Liver (tissue), 9 donors: ENCODE measurements around the gene CFAP221. TPM values are rescaled to one million over a fixed set of nuclear protein-coding genes. Genes with fewer than 3 reads are reported as not detected.

ENCODE experiments used
- DNase-seq: peaks from one replicate; pipeline ENCODE4 v3.0.0-alpha.2; 2017; ENCODE audit warnings: low spot score
- H3K27ac ChIP-seq, 2 donors: one replicate each; pipeline ENCODE4 v1.7.0; 2013; ENCODE audit warnings: inconsistent platforms in 2 of 2, low read length in 2 of 2, control low read depth in 1 of 2, low read depth in 1 of 2, mild to moderate bottlenecking in 1 of 2
- H3K27me3 ChIP-seq, 4 donors: one replicate each; pipeline versions ENCODE4 v1.6.1 to v1.7.0; 2013; ENCODE audit warnings: low read length in 3 of 4, inconsistent platforms in 1 of 4, mild to moderate bottlenecking in 1 of 4, moderate library complexity in 1 of 4; ENCODE audit not compliant: control insufficient read depth in 4 of 4, insufficient read depth in 4 of 4
- H3K36me3 ChIP-seq, 4 donors: one replicate each; pipeline versions ENCODE4 v1.6.1 to v1.7.0; 2013; ENCODE audit warnings: low read length in 3 of 4, mild to moderate bottlenecking in 3 of 4, low read depth in 1 of 4, moderate library complexity in 1 of 4; ENCODE audit not compliant: control insufficient read depth in 4 of 4, insufficient read depth in 3 of 4
- H3K4me1 ChIP-seq, 4 donors: one replicate each; pipeline versions ENCODE4 v1.6.1 to v1.7.0; 2013; ENCODE audit warnings: low read length in 3 of 4, mild to moderate bottlenecking in 3 of 4, moderate library complexity in 1 of 4; ENCODE audit not compliant: control insufficient read depth in 4 of 4, insufficient read depth in 4 of 4
- H3K4me3 ChIP-seq, 3 donors: one replicate each; pipeline versions ENCODE4 v1.6.1 to v1.7.0; 2013; ENCODE audit warnings: low read length in 3 of 3, control low read depth in 1 of 3, low read depth in 1 of 3, mild to moderate bottlenecking in 1 of 3
- H3K9ac ChIP-seq, 2 donors: one replicate each; pipeline ENCODE4 v1.7.0; 2013; ENCODE audit warnings: low read length in 2 of 2, mild to moderate bottlenecking in 2 of 2, moderate library complexity in 2 of 2, control low read depth in 1 of 2, low read depth in 1 of 2
- H3K9me3 ChIP-seq, 4 donors: one replicate each; pipeline versions ENCODE4 v1.6.1 to v1.7.0; 2013; ENCODE audit warnings: low read length in 3 of 4; ENCODE audit not compliant: control insufficient read depth in 4 of 4
- EGR1 ChIP-seq, 2 donors: IDR thresholded peaks; 2 replicates each; pipeline ENCODE4 v1.6.1; 2016 to 2018; ENCODE audit warnings: antibody characterized with exemption in 2 of 2, low read depth in 2 of 2
- FOXA1 ChIP-seq: IDR thresholded peaks from 2 replicates; pipeline ENCODE4 v1.6.1; 2016; ENCODE audit warnings: antibody characterized with exemption
- FOXA2 ChIP-seq: IDR thresholded peaks from 2 replicates; pipeline ENCODE4 v1.6.1; 2016; ENCODE audit warnings: antibody characterized with exemption
- GABPA ChIP-seq, 2 donors: IDR thresholded peaks in 1 of 2; conservative IDR thresholded peaks in 1 of 2; 2 replicates each; pipeline ENCODE4 v1.6.1; 2016; ENCODE audit warnings: antibody characterized with exemption in 2 of 2, mild to moderate bottlenecking in 1 of 2, moderate library complexity in 1 of 2
- HNF4A ChIP-seq, 2 donors: conservative IDR thresholded peaks; 2 replicates each; pipeline ENCODE4 v1.6.1; 2016; ENCODE audit warnings: antibody characterized with exemption in 2 of 2, mild to moderate bottlenecking in 2 of 2
- HNF4G ChIP-seq: IDR thresholded peaks from 2 replicates; pipeline ENCODE4 v1.6.1; 2016; ENCODE audit warnings: antibody characterized with exemption
- JUND ChIP-seq, 2 donors: IDR thresholded peaks; 2 replicates each; pipeline ENCODE4 v1.6.1; 2016; ENCODE audit warnings: antibody characterized with exemption in 2 of 2
- NR2F2 ChIP-seq: IDR thresholded peaks from 2 replicates; pipeline ENCODE4 v1.6.1; 2016; ENCODE audit warnings: antibody characterized with exemption
- RAD21 ChIP-seq, 2 donors: IDR thresholded peaks; 2 replicates each; pipeline ENCODE4 v1.6.1; 2016; ENCODE audit warnings: antibody characterized with exemption in 2 of 2, mild to moderate bottlenecking in 2 of 2
- RXRA ChIP-seq, 2 donors: IDR thresholded peaks; 2 replicates each; pipeline ENCODE4 v1.6.1; 2017 to 2018; ENCODE audit warnings: antibody characterized with exemption in 2 of 2, mild to moderate bottlenecking in 1 of 2
- SP1 ChIP-seq: IDR thresholded peaks from 2 replicates; pipeline ENCODE4 v1.6.1; 2018; ENCODE audit warnings: antibody characterized with exemption, mild to moderate bottlenecking
- TAF1 ChIP-seq: conservative IDR thresholded peaks from 2 replicates; pipeline ENCODE4 v1.6.1; 2016; ENCODE audit warnings: antibody characterized with exemption, mild to moderate bottlenecking
- YY1 ChIP-seq: IDR thresholded peaks from 2 replicates; pipeline ENCODE4 v1.6.1; 2016; ENCODE audit warnings: antibody characterized with exemption, mild to moderate bottlenecking
- WGBS: extraction: QIAGEN DNeasy Blood & Tissue Kit; methylation state at CpG from one replicate; pipeline ENCODE4 v1.1.7; 2013; 5-methylcytosine and 5-hydroxymethylcytosine counted together
- polyA plus RNA-seq, 2 donors: library from polyadenylated mRNA; stranded (reverse) in 1 of 2; unstranded in 1 of 2; fragments of 200-250 nt in 1 of 2; fragments of >200 nt in 1 of 2; fragmentation: Nextera tagmentation in 1 of 2; extraction: Ambion mirVana in 1 of 2; gene quantifications; one replicate each; pipeline versions ENCODE4 v1.2.1 to v1.2.3, GENCODE V29; 2013 to 2015
- total RNA-seq, 2 donors: library from RNA; depleted of rRNA; stranded (reverse); fragments of >200 nt; gene quantifications; one replicate each; pipeline ENCODE4 v1.2.3, GENCODE V29; 2014
- TF ChIP-seq, protein P1 (sequence below): IDR thresholded peaks from 2 replicates; pipeline ENCODE4 v1.6.1; 2016; ENCODE audit warnings: antibody characterized with exemption, mild to moderate bottlenecking
- TF ChIP-seq, protein P2 (sequence below): IDR thresholded peaks from 2 replicates; pipeline ENCODE4 v1.6.1; 2016; ENCODE audit warnings: antibody characterized with exemption
- TF ChIP-seq, protein P3 (sequence below): fragments of 150-350 bp; IDR thresholded peaks from 2 replicates; pipeline ENCODE4 v1.5.1; 2017; ENCODE audit warnings: improper control_type of control experiment, low read depth, low read length; ENCODE audit not compliant: missing input control
- TF ChIP-seq, protein P4 (sequence below): IDR thresholded peaks from 2 replicates; pipeline ENCODE4 v1.6.1; 2016; ENCODE audit warnings: antibody characterized with exemption
- TF ChIP-seq, protein P5 (sequence below): IDR thresholded peaks from 2 replicates; pipeline ENCODE4 v1.6.1; 2016; ENCODE audit warnings: antibody characterized with exemption
- donor health status: healthy.
- donor health status: healthy.
- donor health status: healthy.
- donor health status: healthy.
- donor health status: healthy.

The CFAP221 gene
- total and polyA plus RNA-seq, 4 donors: 0.23 to 3.1 (median 1.2) TPM

DNA sequence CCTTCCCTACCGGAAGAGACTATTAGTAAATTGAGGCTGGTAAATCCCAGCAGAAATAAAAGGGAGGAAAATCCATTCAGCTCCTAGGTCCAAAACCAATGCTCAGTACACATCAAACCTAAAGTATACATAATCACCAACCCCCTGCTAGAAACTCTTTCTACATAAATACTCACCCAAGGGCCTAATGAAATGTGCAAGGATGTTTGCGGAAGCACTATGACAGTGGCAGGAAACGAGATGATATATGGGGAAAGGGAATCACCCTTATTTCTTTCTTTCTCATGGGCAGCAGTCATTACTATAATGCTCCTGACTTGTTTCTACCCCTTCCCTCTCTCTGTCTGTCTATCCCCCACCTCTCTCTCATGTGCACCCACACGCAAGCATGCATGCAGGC, 18.6 kb upstream of the CFAP221 start:
- H3K4me1 ChIP-seq: peaks cover 1 to 11% (median 7%) of the 10 kb centered on the region in 4 donors
- H3K4me3 ChIP-seq: no peak overlapping the region
- TF ChIP-seq RXRA (IDR thresholded peaks at IDR 0.05) (no peak), SP1 (no peak)
- TF ChIP-seq, protein P1, sequence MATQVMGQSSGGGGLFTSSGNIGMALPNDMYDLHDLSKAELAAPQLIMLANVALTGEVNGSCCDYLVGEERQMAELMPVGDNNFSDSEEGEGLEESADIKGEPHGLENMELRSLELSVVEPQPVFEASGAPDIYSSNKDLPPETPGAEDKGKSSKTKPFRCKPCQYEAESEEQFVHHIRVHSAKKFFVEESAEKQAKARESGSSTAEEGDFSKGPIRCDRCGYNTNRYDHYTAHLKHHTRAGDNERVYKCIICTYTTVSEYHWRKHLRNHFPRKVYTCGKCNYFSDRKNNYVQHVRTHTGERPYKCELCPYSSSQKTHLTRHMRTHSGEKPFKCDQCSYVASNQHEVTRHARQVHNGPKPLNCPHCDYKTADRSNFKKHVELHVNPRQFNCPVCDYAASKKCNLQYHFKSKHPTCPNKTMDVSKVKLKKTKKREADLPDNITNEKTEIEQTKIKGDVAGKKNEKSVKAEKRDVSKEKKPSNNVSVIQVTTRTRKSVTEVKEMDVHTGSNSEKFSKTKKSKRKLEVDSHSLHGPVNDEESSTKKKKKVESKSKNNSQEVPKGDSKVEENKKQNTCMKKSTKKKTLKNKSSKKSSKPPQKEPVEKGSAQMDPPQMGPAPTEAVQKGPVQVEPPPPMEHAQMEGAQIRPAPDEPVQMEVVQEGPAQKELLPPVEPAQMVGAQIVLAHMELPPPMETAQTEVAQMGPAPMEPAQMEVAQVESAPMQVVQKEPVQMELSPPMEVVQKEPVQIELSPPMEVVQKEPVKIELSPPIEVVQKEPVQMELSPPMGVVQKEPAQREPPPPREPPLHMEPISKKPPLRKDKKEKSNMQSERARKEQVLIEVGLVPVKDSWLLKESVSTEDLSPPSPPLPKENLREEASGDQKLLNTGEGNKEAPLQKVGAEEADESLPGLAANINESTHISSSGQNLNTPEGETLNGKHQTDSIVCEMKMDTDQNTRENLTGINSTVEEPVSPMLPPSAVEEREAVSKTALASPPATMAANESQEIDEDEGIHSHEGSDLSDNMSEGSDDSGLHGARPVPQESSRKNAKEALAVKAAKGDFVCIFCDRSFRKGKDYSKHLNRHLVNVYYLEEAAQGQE: no peak
- TF ChIP-seq, protein P2, sequence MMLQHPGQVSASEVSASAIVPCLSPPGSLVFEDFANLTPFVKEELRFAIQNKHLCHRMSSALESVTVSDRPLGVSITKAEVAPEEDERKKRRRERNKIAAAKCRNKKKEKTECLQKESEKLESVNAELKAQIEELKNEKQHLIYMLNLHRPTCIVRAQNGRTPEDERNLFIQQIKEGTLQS: no peak
- TF ChIP-seq, protein P3, sequence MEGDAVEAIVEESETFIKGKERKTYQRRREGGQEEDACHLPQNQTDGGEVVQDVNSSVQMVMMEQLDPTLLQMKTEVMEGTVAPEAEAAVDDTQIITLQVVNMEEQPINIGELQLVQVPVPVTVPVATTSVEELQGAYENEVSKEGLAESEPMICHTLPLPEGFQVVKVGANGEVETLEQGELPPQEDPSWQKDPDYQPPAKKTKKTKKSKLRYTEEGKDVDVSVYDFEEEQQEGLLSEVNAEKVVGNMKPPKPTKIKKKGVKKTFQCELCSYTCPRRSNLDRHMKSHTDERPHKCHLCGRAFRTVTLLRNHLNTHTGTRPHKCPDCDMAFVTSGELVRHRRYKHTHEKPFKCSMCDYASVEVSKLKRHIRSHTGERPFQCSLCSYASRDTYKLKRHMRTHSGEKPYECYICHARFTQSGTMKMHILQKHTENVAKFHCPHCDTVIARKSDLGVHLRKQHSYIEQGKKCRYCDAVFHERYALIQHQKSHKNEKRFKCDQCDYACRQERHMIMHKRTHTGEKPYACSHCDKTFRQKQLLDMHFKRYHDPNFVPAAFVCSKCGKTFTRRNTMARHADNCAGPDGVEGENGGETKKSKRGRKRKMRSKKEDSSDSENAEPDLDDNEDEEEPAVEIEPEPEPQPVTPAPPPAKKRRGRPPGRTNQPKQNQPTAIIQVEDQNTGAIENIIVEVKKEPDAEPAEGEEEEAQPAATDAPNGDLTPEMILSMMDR: no peak
- 82% methylated on average over 4 of the region's 4 CpGs for WGBS
- DNase-seq: no peak
- no peaks in the 10 kb centered on the region for H3K36me3 ChIP-seq
- H3K27ac ChIP-seq: no peak overlapping the region
- no peak overlapping the region for H3K9ac ChIP-seq
- H3K27me3 ChIP-seq: peaks cover 0 to 17% (median 6%) of the 10 kb centered on the region in 4 donors
- H3K9me3 ChIP-seq: no peaks in the 10 kb centered on the region

DNA sequence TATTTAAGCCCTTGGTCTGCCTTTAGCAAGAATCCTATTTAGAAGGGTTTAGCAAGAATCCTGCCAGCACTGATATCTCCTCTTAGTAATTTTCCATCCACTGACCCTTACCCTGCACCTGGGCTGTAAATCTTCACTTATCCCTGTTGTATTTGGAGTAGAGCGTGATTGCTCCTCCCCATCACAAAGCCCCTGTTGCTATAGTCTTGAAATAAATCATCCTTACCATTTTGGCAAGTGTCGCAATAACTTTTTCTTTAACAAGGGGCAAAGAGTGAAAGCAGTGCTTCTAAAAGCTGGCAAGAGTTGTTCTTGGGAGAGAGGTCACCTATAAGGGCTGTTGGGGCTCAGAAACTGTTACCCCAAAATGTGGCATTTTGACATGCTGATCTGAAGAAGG, 16.2 kb upstream of the CFAP221 start:
- TF ChIP-seq SP1: no peak
- TF ChIP-seq EGR1 (IDR thresholded peaks at IDR 0.05; ENCODE audit: low read depth in 2 of 2): no peak
- no peak for TF ChIP-seq NR2F2
- no peak for TF ChIP-seq TAF1
- TF ChIP-seq HNF4A (conservative IDR thresholded peaks at IDR 0.05): no peak
- TF ChIP-seq HNF4G: no peak
- no peak for TF ChIP-seq GABPA (IDR thresholded peaks at IDR 0.05 in 1 of 2, conservative IDR thresholded peaks at IDR 0.05 in 1 of 2)
- TF ChIP-seq, protein P4, sequence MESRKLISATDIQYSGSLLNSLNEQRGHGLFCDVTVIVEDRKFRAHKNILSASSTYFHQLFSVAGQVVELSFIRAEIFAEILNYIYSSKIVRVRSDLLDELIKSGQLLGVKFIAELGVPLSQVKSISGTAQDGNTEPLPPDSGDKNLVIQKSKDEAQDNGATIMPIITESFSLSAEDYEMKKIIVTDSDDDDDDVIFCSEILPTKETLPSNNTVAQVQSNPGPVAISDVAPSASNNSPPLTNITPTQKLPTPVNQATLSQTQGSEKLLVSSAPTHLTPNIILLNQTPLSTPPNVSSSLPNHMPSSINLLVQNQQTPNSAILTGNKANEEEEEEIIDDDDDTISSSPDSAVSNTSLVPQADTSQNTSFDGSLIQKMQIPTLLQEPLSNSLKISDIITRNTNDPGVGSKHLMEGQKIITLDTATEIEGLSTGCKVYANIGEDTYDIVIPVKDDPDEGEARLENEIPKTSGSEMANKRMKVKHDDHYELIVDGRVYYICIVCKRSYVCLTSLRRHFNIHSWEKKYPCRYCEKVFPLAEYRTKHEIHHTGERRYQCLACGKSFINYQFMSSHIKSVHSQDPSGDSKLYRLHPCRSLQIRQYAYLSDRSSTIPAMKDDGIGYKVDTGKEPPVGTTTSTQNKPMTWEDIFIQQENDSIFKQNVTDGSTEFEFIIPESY: no peak
- no peak for TF ChIP-seq RAD21 (IDR thresholded peaks at IDR 0.05)
- TF ChIP-seq, protein P3: no peak
- TF ChIP-seq YY1: no peak
- TF ChIP-seq, protein P1: no peak
- TF ChIP-seq RXRA (IDR thresholded peaks at IDR 0.05): no peak
- no peak for TF ChIP-seq FOXA1
- no peak for TF ChIP-seq JUND (IDR thresholded peaks at IDR 0.05)
- TF ChIP-seq, protein P5, sequence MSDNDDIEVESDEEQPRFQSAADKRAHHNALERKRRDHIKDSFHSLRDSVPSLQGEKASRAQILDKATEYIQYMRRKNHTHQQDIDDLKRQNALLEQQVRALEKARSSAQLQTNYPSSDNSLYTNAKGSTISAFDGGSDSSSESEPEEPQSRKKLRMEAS: no peak
- TF ChIP-seq, protein P2: no peak
- no peak for TF ChIP-seq FOXA2
- no peak for DNase-seq
- WGBS: 91% methylated on average over 2 of the region's 2 CpGs
- Histone ChIP-seq H3K9ac (no peak overlapping the region), H3K4me3 (no peak overlapping the region), H3K36me3 (no peaks in the 10 kb centered on the region), H3K27ac (no peak overlapping the region), H3K9me3 (no peaks in the 10 kb centered on the region), H3K4me1 (peaks cover 1 to 11% (median 7%) of the 10 kb centered on the region in 4 donors), H3K27me3 (peaks cover 0 to 9% (median 3%) of the 10 kb centered on the region in 4 donors)
